IPS DF 4.7 (cell line): ENCODE measurements around the gene MEIS2.

Experiments used
- DNase-seq: peaks from one replicate; pipeline ENCODE4 v3.0.0-alpha.2; 2013; ENCODE audit warnings: low spot score; ENCODE audit errors: extremely low read depth

Gene MEIS2

GRCh38 chr15:37077623-37078351 lies 22.6 kb downstream of the MEIS2 start:
- DNase-seq, result no peak

- no peak for DNase-seq
Measured at GRCh38 chr15:37076543-37076942, 23.8 kb downstream of the MEIS2 start.

GRCh38 chr15:37075777-37076176 lies 24.6 kb downstream of the MEIS2 start:
- DNase-seq, result no peak

GRCh38 chr15:37072181-37072580 lies 28.2 kb downstream of the MEIS2 start:
- no peak for DNase-seq

- no peak for DNase-seq
Measured at GRCh38 chr15:37071134-37071533, 29.2 kb downstream of the MEIS2 start.

GRCh38 chr15:37070686-37071085 lies 29.7 kb downstream of the MEIS2 start:
- DNase-seq, result no peak

- no peak for DNase-seq
Measured at GRCh38 chr15:37061996-37062395, 38.4 kb downstream of the MEIS2 start.

GRCh38 chr15:37059086-37059485 lies 41.3 kb downstream of the MEIS2 start:
- DNase-seq, result no peak

- DNase-seq, result no peak
Measured at GRCh38 chr15:37058316-37058985, 41.9 kb downstream of the MEIS2 start.

- no peak for DNase-seq
Measured at GRCh38 chr15:37057831-37058230, 42.5 kb downstream of the MEIS2 start.

GRCh38 chr15:37057256-37057655 lies 43.1 kb downstream of the MEIS2 start:
- no peak for DNase-seq

GRCh38 chr15:37056177-37057121 lies 43.9 kb downstream of the MEIS2 start:
- DNase-seq, result no peak

GRCh38 chr15:37055481-37055880 lies 44.9 kb downstream of the MEIS2 start:
- no peak for DNase-seq

- no peak for DNase-seq
Measured at GRCh38 chr15:37054336-37054735, 46.0 kb downstream of the MEIS2 start.

- no peak for DNase-seq
Measured at GRCh38 chr15:37053166-37053565, 47.2 kb downstream of the MEIS2 start.

- no peak for DNase-seq
Measured at GRCh38 chr15:37050345-37050744, 50.0 kb downstream of the MEIS2 start.

- no peak for DNase-seq
Measured at GRCh38 chr15:37046876-37047614, 53.3 kb downstream of the MEIS2 start.

- no peak for DNase-seq
Measured at GRCh38 chr15:37045859-37046740, 54.2 kb downstream of the MEIS2 start.

- no peak for DNase-seq
Measured at GRCh38 chr15:37044915-37045648, 55.3 kb downstream of the MEIS2 start.

GRCh38 chr15:37041836-37042235 lies 58.5 kb downstream of the MEIS2 start:
- no peak for DNase-seq
